Measurements from ENCODE around the gene ARID3C. TPM values are rescaled to one million over a fixed set of nuclear protein-coding genes. Genes with fewer than 3 reads are reported as not detected.

ARID3C gene
- total RNA-seq, result not detected

- H3K9me3 ChIP-seq (ENCODE audit: control insufficient read depth in 3 of 3, low read length in 3 of 3), result no peaks in the 10 kb centered on the region
- H3K4me1 ChIP-seq (ENCODE audit: control insufficient read depth in 3 of 3, insufficient read depth in 3 of 3, low read length in 3 of 3), result peaks cover 10 to 23% (median 16%) of the 10 kb centered on the region in 3 donors
- H3K4me3 ChIP-seq (ENCODE audit: low read length in 3 of 3), result peak within 1 kb of the TSS; percentile 46 to 61 (median 59)
- peaks cover 62 to 64% (median 63%) of the 10 kb centered on the region in 3 donors for H3K27me3 ChIP-seq (ENCODE audit: control insufficient read depth in 3 of 3, insufficient read depth in 3 of 3, low read length in 3 of 3)
- H3K9ac ChIP-seq (ENCODE audit: low read depth in 1 of 3, low read length in 3 of 3), result peak within 1 kb of the TSS in 2 of 3 donors; percentile 3 to 50
- no peak within 1 kb of the TSS for H3K27ac ChIP-seq (ENCODE audit: low read depth, low read length)
- H3K36me3 ChIP-seq (ENCODE audit: control insufficient read depth in 3 of 3, insufficient read depth in 3 of 3, low read length in 3 of 3), result no peaks in the 10 kb centered on the region
Measured at GRCh38 chr9:34628656-34629490, at the start of gene ARID3C. TSS of gene ARID3C (minus strand) at chr9:34629066. CDS start at chr9:34628014, 1,052 bp downstream.

GRCh38 chr9:34675869-34676268 is 47.0 kb upstream of the ARID3C start:
- H3K36me3 ChIP-seq (ENCODE audit: control insufficient read depth in 3 of 3, insufficient read depth in 3 of 3, low read length in 3 of 3), result no peaks in the 10 kb centered on the region
- H3K9ac ChIP-seq (ENCODE audit: low read depth in 1 of 3, low read length in 3 of 3), result no peak overlapping the region
- H3K27me3 ChIP-seq (ENCODE audit: control insufficient read depth in 3 of 3, insufficient read depth in 3 of 3, low read length in 3 of 3), result no peaks in the 10 kb centered on the region
- H3K27ac ChIP-seq (ENCODE audit: low read depth, low read length), result no peak overlapping the region
- no peaks in the 10 kb centered on the region for H3K9me3 ChIP-seq (ENCODE audit: control insufficient read depth in 3 of 3, low read length in 3 of 3)
- no peak overlapping the region for H3K4me3 ChIP-seq (ENCODE audit: low read length in 3 of 3)
- H3K4me1 ChIP-seq (ENCODE audit: control insufficient read depth in 3 of 3, insufficient read depth in 3 of 3, low read length in 3 of 3), result peaks cover 0 to 7% (median 4%) of the 10 kb centered on the region in 3 donors

GRCh38 chr9:34675048-34675714 is 46.3 kb upstream of the ARID3C start:
- Histone ChIP-seq H3K36me3 (ENCODE audit: control insufficient read depth in 3 of 3, insufficient read depth in 3 of 3, low read length in 3 of 3) (no peaks in the 10 kb centered on the region), H3K4me3 (ENCODE audit: low read length in 3 of 3) (no peak overlapping the region), H3K9ac (ENCODE audit: low read depth in 1 of 3, low read length in 3 of 3) (no peak overlapping the region), H3K4me1 (ENCODE audit: control insufficient read depth in 3 of 3, insufficient read depth in 3 of 3, low read length in 3 of 3) (peaks cover 0 to 7% (median 4%) of the 10 kb centered on the region in 3 donors), H3K27me3 (ENCODE audit: control insufficient read depth in 3 of 3, insufficient read depth in 3 of 3, low read length in 3 of 3) (no peaks in the 10 kb centered on the region), H3K9me3 (ENCODE audit: control insufficient read depth in 3 of 3, low read length in 3 of 3) (no peaks in the 10 kb centered on the region), H3K27ac (ENCODE audit: low read depth, low read length) (no peak overlapping the region)

GRCh38 chr9:34674440-34674839 is 45.6 kb upstream of the ARID3C start:
- peaks cover 0 to 1% (median under 1%) of the 10 kb centered on the region in 3 donors for H3K36me3 ChIP-seq (ENCODE audit: control insufficient read depth in 3 of 3, insufficient read depth in 3 of 3, low read length in 3 of 3)
- no peak overlapping the region for H3K4me3 ChIP-seq (ENCODE audit: low read length in 3 of 3)
- peaks cover 0 to 7% (median 4%) of the 10 kb centered on the region in 3 donors for H3K4me1 ChIP-seq (ENCODE audit: control insufficient read depth in 3 of 3, insufficient read depth in 3 of 3, low read length in 3 of 3)
- H3K27ac ChIP-seq (ENCODE audit: low read depth, low read length), result no peak overlapping the region
- no peak overlapping the region for H3K9ac ChIP-seq (ENCODE audit: low read depth in 1 of 3, low read length in 3 of 3)
- no peaks in the 10 kb centered on the region for H3K9me3 ChIP-seq (ENCODE audit: control insufficient read depth in 3 of 3, low read length in 3 of 3)
- no peaks in the 10 kb centered on the region for H3K27me3 ChIP-seq (ENCODE audit: control insufficient read depth in 3 of 3, insufficient read depth in 3 of 3, low read length in 3 of 3)

- Histone ChIP-seq H3K4me1 (ENCODE audit: control insufficient read depth in 3 of 3, insufficient read depth in 3 of 3, low read length in 3 of 3) (peaks cover 0 to 15% (median 11%) of the 10 kb centered on the region in 3 donors), H3K27ac (ENCODE audit: low read depth, low read length) (no peak overlapping the region), H3K36me3 (ENCODE audit: control insufficient read depth in 3 of 3, insufficient read depth in 3 of 3, low read length in 3 of 3) (peaks cover 0 to 6% (median 3%) of the 10 kb centered on the region in 3 donors), H3K4me3 (ENCODE audit: low read length in 3 of 3) (no peak overlapping the region), H3K9me3 (ENCODE audit: control insufficient read depth in 3 of 3, low read length in 3 of 3) (no peaks in the 10 kb centered on the region), H3K27me3 (ENCODE audit: control insufficient read depth in 3 of 3, insufficient read depth in 3 of 3, low read length in 3 of 3) (no peaks in the 10 kb centered on the region), H3K9ac (ENCODE audit: low read depth in 1 of 3, low read length in 3 of 3) (no peak overlapping the region)
Measured at GRCh38 chr9:34671307-34671706, 42.4 kb upstream of the ARID3C start.

- H3K36me3 ChIP-seq (ENCODE audit: control insufficient read depth in 3 of 3, insufficient read depth in 3 of 3, low read length in 3 of 3), result peaks cover 0 to 6% (median 3%) of the 10 kb centered on the region in 3 donors
- H3K9me3 ChIP-seq (ENCODE audit: control insufficient read depth in 3 of 3, low read length in 3 of 3), result no peaks in the 10 kb centered on the region
- H3K27ac ChIP-seq (ENCODE audit: low read depth, low read length), result no peak overlapping the region
Measured at GRCh38 chr9:34669809-34670562, 41.1 kb upstream of the ARID3C start.

GRCh38 chr9:34665381-34666250 is 36.8 kb upstream of the ARID3C start:
- Histone ChIP-seq H3K36me3 (ENCODE audit: control insufficient read depth in 3 of 3, insufficient read depth in 3 of 3, low read length in 3 of 3) (peaks cover 9 to 23% (median 10%) of the 10 kb centered on the region in 3 donors), H3K4me1 (ENCODE audit: control insufficient read depth in 3 of 3, insufficient read depth in 3 of 3, low read length in 3 of 3) (peaks cover 7 to 25% (median 17%) of the 10 kb centered on the region in 3 donors), H3K9me3 (ENCODE audit: control insufficient read depth in 3 of 3, low read length in 3 of 3) (no peaks in the 10 kb centered on the region), H3K9ac (ENCODE audit: low read depth in 1 of 3, low read length in 3 of 3) (peak overlapping the region; percentile 88 to 94 (median 91)), H3K27ac (ENCODE audit: low read depth, low read length) (peak overlapping the region; percentile 99), H3K4me3 (ENCODE audit: low read length in 3 of 3) (peak overlapping the region; percentile 89 to 91 (median 89)), H3K27me3 (ENCODE audit: control insufficient read depth in 3 of 3, insufficient read depth in 3 of 3, low read length in 3 of 3) (no peaks in the 10 kb centered on the region)

More at GRCh38 chr9:34669809-34670562, 41.1 kb upstream of the ARID3C start:
- Histone ChIP-seq H3K4me1 (ENCODE audit: control insufficient read depth in 3 of 3, insufficient read depth in 3 of 3, low read length in 3 of 3) (peaks cover 2 to 23% (median 12%) of the 10 kb centered on the region in 3 donors), H3K9ac (ENCODE audit: low read depth in 1 of 3, low read length in 3 of 3) (no peak overlapping the region), H3K4me3 (ENCODE audit: low read length in 3 of 3) (no peak overlapping the region), H3K27me3 (ENCODE audit: control insufficient read depth in 3 of 3, insufficient read depth in 3 of 3, low read length in 3 of 3) (no peaks in the 10 kb centered on the region)

- peak overlapping the region; percentile 60 to 76 (median 61) for H3K9ac ChIP-seq (ENCODE audit: low read depth in 1 of 3, low read length in 3 of 3)
- H3K36me3 ChIP-seq (ENCODE audit: control insufficient read depth in 3 of 3, insufficient read depth in 3 of 3, low read length in 3 of 3), result peaks cover 15 to 29% (median 15%) of the 10 kb centered on the region in 3 donors
- H3K27me3 ChIP-seq (ENCODE audit: control insufficient read depth in 3 of 3, insufficient read depth in 3 of 3, low read length in 3 of 3), result no peaks in the 10 kb centered on the region
- H3K27ac ChIP-seq (ENCODE audit: low read depth, low read length), result peak overlapping the region; percentile 72
- peaks cover 7 to 25% (median 17%) of the 10 kb centered on the region in 3 donors for H3K4me1 ChIP-seq (ENCODE audit: control insufficient read depth in 3 of 3, insufficient read depth in 3 of 3, low read length in 3 of 3)
- H3K4me3 ChIP-seq (ENCODE audit: low read length in 3 of 3), result peak overlapping the region; percentile 65 to 91 (median 89)
- no peaks in the 10 kb centered on the region for H3K9me3 ChIP-seq (ENCODE audit: control insufficient read depth in 3 of 3, low read length in 3 of 3)
Measured at GRCh38 chr9:34665067-34665380, 36.2 kb upstream of the ARID3C start.
